Activated T-cell treated with anti-CD3 and anti-CD28 coated beads, Interleukin-2, amount 50 U/mL, for 24 hours (primary cell): ENCODE data around the gene DYNC1I1.
"Not testable (repeated sequence)": the region's sequence is repeated elsewhere in the genome, so short reads cannot be mapped to it uniquely, and the experiment has no call there.

Experiments
- DNase-seq: peaks from one replicate; pipeline ENCODE4 v3.0.0-alpha.2; 2020
- H3K27ac Mint-ChIP-seq: 2 replicates; pipeline ENCODE4 v1.8.0; 2020; ENCODE audit warnings: mild to moderate bottlenecking, mixed read lengths
- H3K27me3 Mint-ChIP-seq: 2 replicates; pipeline ENCODE4 v1.8.0; 2020; ENCODE audit warnings: mixed read lengths
- H3K36me3 Mint-ChIP-seq: 2 replicates; pipeline ENCODE4 v1.8.0; 2020; ENCODE audit warnings: low read depth, mixed read lengths
- H3K4me1 Mint-ChIP-seq: 2 replicates; pipeline ENCODE4 v1.8.0; 2020; ENCODE audit warnings: low read depth, mixed read lengths
- H3K4me3 Mint-ChIP-seq: 2 replicates; pipeline ENCODE4 v1.8.0; 2020; ENCODE audit warnings: mild to moderate bottlenecking, moderate library complexity, mixed read lengths
- H3K9me3 Mint-ChIP-seq: 2 replicates; pipeline ENCODE4 v1.8.0; 2020; ENCODE audit warnings: mixed read lengths

DYNC1I1 gene

GRCh38 chr7:95927756-95928155 is 155.4 kb downstream of the DYNC1I1 start:
- Mint-ChIP-seq H3K27me3 (peaks cover 27% of the 10 kb centered on the region), H3K27ac (no peak overlapping the region), H3K9me3 (no peaks in the 10 kb centered on the region), H3K36me3 (no peaks in the 10 kb centered on the region), H3K4me1 (no peaks in the 10 kb centered on the region), H3K4me3 (no peak overlapping the region)
- DNase-seq = no peak

GRCh38 chr7:95929710-95930280 is 157.4 kb downstream of the DYNC1I1 start:
- Mint-ChIP-seq H3K9me3 (no peaks in the 10 kb centered on the region), H3K27ac (no peak overlapping the region), H3K27me3 (peaks cover 25% of the 10 kb centered on the region), H3K4me3 (no peak overlapping the region), H3K36me3 (no peaks in the 10 kb centered on the region), H3K4me1 (no peaks in the 10 kb centered on the region)
- no peak for DNase-seq

- Mint-ChIP-seq H3K4me1 (no peaks in the 10 kb centered on the region), H3K9me3 (no peaks in the 10 kb centered on the region), H3K27ac (no peak overlapping the region), H3K27me3 (peaks cover 17% of the 10 kb centered on the region), H3K36me3 (no peaks in the 10 kb centered on the region), H3K4me3 (no peak overlapping the region)
- DNase-seq = no peak
These were observed 159.3 kb downstream of the DYNC1I1 start for GRCh38 chr7:95931460-95932232.

DNA sequence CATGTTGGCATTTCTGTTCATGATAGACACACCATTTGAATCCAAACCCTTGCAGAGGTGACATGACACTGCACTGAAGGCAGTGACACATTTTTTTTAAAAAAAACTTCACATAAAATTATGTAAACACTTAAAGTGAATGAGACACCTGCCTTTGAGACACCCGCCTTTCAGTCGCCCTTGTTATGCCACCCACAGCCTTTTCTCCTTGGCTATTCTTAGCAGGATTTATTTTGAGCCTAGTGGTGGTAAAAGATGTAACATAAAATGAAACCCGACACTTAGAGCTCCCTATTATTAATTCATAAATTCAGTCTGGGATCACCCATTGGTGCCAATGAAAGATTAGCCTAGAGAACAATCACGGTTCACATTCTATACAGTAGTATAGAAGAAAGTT is 161.3 kb downstream of the DYNC1I1 start:
- Mint-ChIP-seq H3K27ac (no peak overlapping the region), H3K4me3 (no peak overlapping the region), H3K4me1 (no peaks in the 10 kb centered on the region), H3K36me3 (no peaks in the 10 kb centered on the region), H3K9me3 (no peaks in the 10 kb centered on the region), H3K27me3 (peaks cover 21% of the 10 kb centered on the region)
- DNase-seq = no peak

DNA sequence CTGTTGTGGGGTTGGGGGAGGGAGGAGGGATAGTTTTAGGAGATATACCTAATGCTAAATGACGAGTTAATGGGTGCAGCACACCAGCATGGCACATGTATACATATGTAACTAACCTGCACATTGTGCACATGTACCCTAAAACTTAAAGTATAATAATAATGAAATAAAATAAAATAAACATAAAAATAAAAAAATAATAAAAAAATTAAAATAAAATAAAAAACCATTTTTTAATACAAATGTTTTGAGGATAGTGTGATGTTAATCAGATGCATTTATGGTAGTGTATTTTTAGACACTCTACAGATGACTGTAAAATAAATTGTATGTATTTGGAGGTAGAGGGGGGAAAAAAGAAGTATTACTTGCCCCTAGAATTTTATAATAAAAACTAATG is 172.5 kb downstream of the DYNC1I1 start:
- not testable (repeated sequence) for DNase-seq, H3K27me3 Mint-ChIP-seq, H3K27ac Mint-ChIP-seq, H3K4me1 Mint-ChIP-seq, H3K36me3 Mint-ChIP-seq, H3K4me3 Mint-ChIP-seq, H3K9me3 Mint-ChIP-seq

GRCh38 chr7:95950698-95951097 is 178.3 kb downstream of the DYNC1I1 start:
- H3K4me3 Mint-ChIP-seq = no peak overlapping the region
- H3K27ac Mint-ChIP-seq = no peak overlapping the region
- no peak for DNase-seq
- H3K27me3 Mint-ChIP-seq = peaks cover 2% of the 10 kb centered on the region
- no peaks in the 10 kb centered on the region for H3K36me3 Mint-ChIP-seq
- no peaks in the 10 kb centered on the region for H3K9me3 Mint-ChIP-seq
- no peaks in the 10 kb centered on the region for H3K4me1 Mint-ChIP-seq

GRCh38 chr7:95951531-95951930 is 179.2 kb downstream of the DYNC1I1 start:
- Mint-ChIP-seq H3K27me3 (no peaks in the 10 kb centered on the region), H3K27ac (no peak overlapping the region), H3K36me3 (no peaks in the 10 kb centered on the region)

DNA sequence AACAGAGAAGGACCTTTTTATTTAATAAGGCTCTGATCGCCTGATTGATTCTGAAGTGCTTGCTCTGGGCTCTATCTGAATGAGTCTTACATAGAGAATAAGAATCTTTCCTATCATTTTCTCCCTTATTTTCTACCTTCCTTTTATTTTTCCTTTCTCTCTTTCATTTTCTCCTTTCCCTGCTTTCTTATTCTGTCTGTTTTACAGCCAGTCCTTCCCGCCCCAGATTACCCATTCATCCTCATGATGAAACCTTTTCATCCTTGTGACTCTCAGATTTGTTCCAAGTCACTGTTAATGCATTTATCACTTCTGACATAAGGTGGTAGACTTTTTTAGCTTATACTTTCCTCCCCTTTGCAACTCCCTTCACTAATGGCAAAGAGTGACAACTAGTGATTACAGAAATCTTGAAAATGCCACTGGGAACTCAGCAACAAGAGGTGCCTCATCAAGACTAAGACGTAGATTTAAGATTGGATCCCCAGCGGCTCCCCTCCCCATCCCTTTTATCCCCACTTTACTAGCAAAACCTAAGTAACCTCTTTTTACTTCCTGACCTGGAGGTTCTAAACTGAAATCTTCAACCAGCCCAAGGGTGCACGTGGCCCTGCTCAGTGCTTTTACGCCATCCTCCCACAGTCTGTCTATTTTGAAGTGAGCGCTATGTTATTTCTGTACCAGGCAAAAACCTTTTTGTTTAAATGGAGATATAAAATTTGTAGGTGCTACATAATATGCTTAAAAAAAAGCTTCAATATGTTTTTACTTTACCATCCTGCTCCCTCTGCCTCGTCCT is 179.8 kb downstream of the DYNC1I1 start:
- Mint-ChIP-seq H3K4me1 (no peaks in the 10 kb centered on the region), H3K27ac (no peak overlapping the region), H3K36me3 (no peaks in the 10 kb centered on the region)

More at GRCh38 chr7:95951531-95951930, 179.2 kb downstream of the DYNC1I1 start:
- H3K9me3 Mint-ChIP-seq = no peaks in the 10 kb centered on the region
- DNase-seq = no peak
- no peaks in the 10 kb centered on the region for H3K4me1 Mint-ChIP-seq
- no peak overlapping the region for H3K4me3 Mint-ChIP-seq

GRCh38 chr7:95952851-95953250 is 180.5 kb downstream of the DYNC1I1 start:
- no peaks in the 10 kb centered on the region for H3K9me3 Mint-ChIP-seq
- H3K36me3 Mint-ChIP-seq = no peaks in the 10 kb centered on the region
- no peaks in the 10 kb centered on the region for H3K4me1 Mint-ChIP-seq
- H3K27me3 Mint-ChIP-seq = peaks cover 5% of the 10 kb centered on the region
- no peak overlapping the region for H3K4me3 Mint-ChIP-seq
- no peak overlapping the region for H3K27ac Mint-ChIP-seq
- no peak for DNase-seq

More for the DNA sequence above, 179.8 kb downstream of the DYNC1I1 start:
- Mint-ChIP-seq H3K4me3 (no peak overlapping the region), H3K9me3 (no peaks in the 10 kb centered on the region), H3K27me3 (peaks cover 2% of the 10 kb centered on the region)
- no peak for DNase-seq

- Mint-ChIP-seq H3K4me1 (no peaks in the 10 kb centered on the region), H3K4me3 (no peak overlapping the region), H3K27me3 (peaks cover 5% of the 10 kb centered on the region), H3K36me3 (no peaks in the 10 kb centered on the region), H3K27ac (no peak overlapping the region), H3K9me3 (no peaks in the 10 kb centered on the region)
- DNase-seq = no peak
These were observed 183.4 kb downstream of the DYNC1I1 start for GRCh38 chr7:95955748-95956147.

DNA sequence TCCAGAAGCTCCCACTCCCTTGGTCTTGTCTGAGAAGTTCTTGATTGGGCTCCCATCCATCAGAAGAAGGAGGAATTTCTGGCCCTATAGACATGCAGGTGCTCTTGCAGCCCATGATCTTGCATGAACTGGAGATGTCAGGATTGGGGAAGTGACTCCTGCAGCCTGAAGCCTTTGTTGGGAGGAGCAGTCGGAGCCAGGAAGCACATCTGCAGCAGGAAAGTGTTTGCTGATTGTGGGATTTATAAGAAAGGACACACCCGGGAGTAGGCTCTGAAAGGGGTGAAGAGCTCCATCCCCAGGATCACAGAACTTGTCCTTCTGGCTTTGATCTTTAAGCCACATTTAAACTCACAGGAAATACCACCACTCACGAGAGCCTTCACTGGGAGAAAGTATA is 185.2 kb downstream of the DYNC1I1 start:
- H3K9me3 Mint-ChIP-seq = no peaks in the 10 kb centered on the region
- no peak for DNase-seq
- H3K27ac Mint-ChIP-seq = no peak overlapping the region
- H3K36me3 Mint-ChIP-seq = no peaks in the 10 kb centered on the region
- H3K4me3 Mint-ChIP-seq = no peak overlapping the region
- no peaks in the 10 kb centered on the region for H3K4me1 Mint-ChIP-seq
- H3K27me3 Mint-ChIP-seq = peaks cover 5% of the 10 kb centered on the region

- Mint-ChIP-seq H3K36me3 (no peaks in the 10 kb centered on the region), H3K4me1 (no peaks in the 10 kb centered on the region), H3K9me3 (no peaks in the 10 kb centered on the region), H3K4me3 (no peak overlapping the region), H3K27me3 (peaks cover 20% of the 10 kb centered on the region), H3K27ac (no peak overlapping the region)
- no peak for DNase-seq
These were observed 188.4 kb downstream of the DYNC1I1 start for GRCh38 chr7:95960706-95961244.

GRCh38 chr7:95963446-95963990 is 191.2 kb downstream of the DYNC1I1 start:
- Mint-ChIP-seq H3K9me3 (no peaks in the 10 kb centered on the region), H3K36me3 (no peaks in the 10 kb centered on the region), H3K4me3 (no peak overlapping the region), H3K27me3 (peaks cover 16% of the 10 kb centered on the region), H3K4me1 (no peaks in the 10 kb centered on the region), H3K27ac (no peak overlapping the region)
- no peak for DNase-seq

- Mint-ChIP-seq H3K9me3 (no peaks in the 10 kb centered on the region), H3K4me3 (no peak overlapping the region), H3K27ac (no peak overlapping the region), H3K36me3 (no peaks in the 10 kb centered on the region), H3K4me1 (no peaks in the 10 kb centered on the region), H3K27me3 (peaks cover 4% of the 10 kb centered on the region)
- no peak for DNase-seq
These were observed 199.4 kb downstream of the DYNC1I1 start for GRCh38 chr7:95971716-95972115.
